K562 (cell line): ENCODE data around the gene MLST8.

Source experiments
- MCM3 ChIP-seq: fragments of 450-650 bp; IDR thresholded peaks from 2 replicates; pipeline ENCODE4 v1.6.1; 2016
- NFYB ChIP-seq: IDR thresholded peaks from 2 replicates; pipeline ENCODE4 v1.6.1; 2011; ENCODE audit warnings: mild to moderate bottlenecking, moderate library complexity; ENCODE audit not compliant: insufficient read length; ENCODE audit errors: extremely low read depth
- POLR2A ChIP-seq: fragments of 450-650 bp; conservative IDR thresholded peaks from 2 replicates; pipeline ENCODE4 v1.6.1; 2016
- PYGO2 ChIP-seq: fragments of 450-650 bp; IDR thresholded peaks from 2 replicates; pipeline ENCODE4 v1.6.1; 2016; ENCODE audit warnings: mild to moderate bottlenecking, missing genetic modification characterization, moderate library complexity, missing compliant biosample characterization
- TAF1 ChIP-seq: IDR thresholded peaks from 2 replicates; pipeline ENCODE4 v1.6.1; 2011; ENCODE audit warnings: mild to moderate bottlenecking, low read length, moderate library complexity; ENCODE audit not compliant: insufficient read depth, control insufficient read depth, severe bottlenecking; ENCODE audit errors: extremely low read depth
- ZNF644 ChIP-seq: fragments of 200-800 bp; sonication (Bioruptor generic); IDR thresholded peaks from 2 replicates; pipeline ENCODE4 v1.6.1; 2016; ENCODE audit warnings: low read depth, missing genetic modification characterization, missing compliant biosample characterization
- ZZZ3 ChIP-seq: fragments of 450-650 bp; IDR thresholded peaks from 2 replicates; pipeline ENCODE4 v1.6.1; 2016; ENCODE audit warnings: antibody characterized with exemption, mild to moderate bottlenecking, moderate library complexity

DNA sequence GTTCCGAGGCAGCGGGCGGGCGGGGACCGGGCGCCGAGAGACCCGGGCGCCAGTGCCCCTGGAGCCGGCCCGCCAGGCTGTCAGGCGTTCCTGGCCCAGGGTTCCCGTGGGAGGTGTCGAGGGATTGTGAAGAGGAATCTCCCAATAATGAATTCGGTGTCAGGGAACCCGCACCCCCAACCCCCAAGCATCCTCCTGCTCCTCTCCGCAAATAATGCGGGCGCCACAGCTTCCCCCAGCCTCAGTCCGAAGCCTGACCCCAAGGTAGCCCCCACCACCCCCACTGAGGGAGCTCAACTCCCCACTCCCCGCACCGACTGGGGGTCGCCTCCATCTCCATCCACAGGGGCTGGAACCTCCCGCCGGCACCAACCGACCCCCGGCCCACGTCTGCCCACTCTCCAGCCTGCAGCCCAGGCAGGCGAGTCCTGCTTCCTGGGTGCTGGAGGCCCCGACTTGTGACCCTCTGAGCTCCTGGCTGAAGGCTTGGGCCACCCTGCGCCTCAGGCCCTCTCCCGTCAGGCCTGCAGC is 8.2 kb upstream of the MLST8 start:
- TF ChIP-seq MCM3 (no peak), POLR2A (no peak), PYGO2 (no peak), ZNF644 (no peak), ZZZ3 (no peak), NFYB (no peak), TAF1 (no peak)
